Caco-2 (cell line): ENCODE data around the gene OSBPL5. TPM values are rescaled to one million over a fixed set of nuclear protein-coding genes. Genes with fewer than 3 reads are reported as not detected.

Experiments used
- BruUV-seq: library from RNA; stranded (reverse); fragments of 400-500 nt; replicated peaks from 2 replicates; lab custom pipeline; 2021; lab: Mats Ljungman, UMichigan
- CTCF ChIA-PET: fragments of 300-600 bp; sonication (Branson Sonifier 250); formaldehyde crosslinking; loops from one replicate; lab custom pipeline; 2022; ENCODE audit warnings: antibody characterized with exemption; lab: Charles Lee
- POLR2A ChIA-PET: fragments of 300-600 bp; sonication (Branson Sonifier 250); formaldehyde crosslinking; loops from one replicate; lab custom pipeline; 2022; ENCODE audit warnings: antibody characterized with exemption; lab: Charles Lee
- DNase-seq, 2 experiments: peaks; one replicate each; pipeline versions ENCODE4 v3.0.0 to v3.0.0-alpha.2; 2020 to 2022
- H3K27me3 ChIP-seq: replicated peaks from 2 replicates; pipeline ENCODE4 v1.6.0; 2011; ENCODE audit warnings: low read length; ENCODE audit not compliant: control insufficient read depth, insufficient read depth
- H3K36me3 ChIP-seq: 2 replicates; pipeline ENCODE4 v1.5.1; 2011; ENCODE audit warnings: low read length; ENCODE audit not compliant: control insufficient read depth, insufficient read depth
- H3K4me1 ChIP-seq: fragments of 250-450 bp; sonication (Bioruptor Pico); 2 replicates; pipeline ENCODE4 v1.5.1; 2020; ENCODE audit warnings: mild to moderate bottlenecking
- H3K4me3 ChIP-seq: 2 replicates; pipeline ENCODE4 v1.5.1; 2011; ENCODE audit warnings: low read depth, mild to moderate bottlenecking, control low read depth, low read length
- H3K9me3 ChIP-seq: fragments of 250-450 bp; sonication (Bioruptor Pico); 2 replicates; pipeline ENCODE4 v1.5.1; 2020; ENCODE audit warnings: mild to moderate bottlenecking, moderate library complexity
- H3K27ac Mint-ChIP-seq: one replicate; pipeline ENCODE4 v1.8.0; 2022; ENCODE audit warnings: mixed read lengths; ENCODE audit not compliant: unreplicated experiment
- H3K27me3 Mint-ChIP-seq: one replicate; pipeline ENCODE4 v1.8.0; 2022; ENCODE audit warnings: mixed read lengths; ENCODE audit not compliant: insufficient read depth, unreplicated experiment
- H3K36me3 Mint-ChIP-seq: one replicate; pipeline ENCODE4 v1.8.0; 2022; ENCODE audit warnings: mild to moderate bottlenecking, mixed read lengths; ENCODE audit not compliant: insufficient read depth, unreplicated experiment
- H3K4me1 Mint-ChIP-seq: one replicate; pipeline ENCODE4 v1.8.0; 2022; ENCODE audit warnings: low read depth, mixed read lengths; ENCODE audit not compliant: unreplicated experiment
- H3K4me3 Mint-ChIP-seq: one replicate; pipeline ENCODE4 v1.8.0; 2022; ENCODE audit warnings: mild to moderate bottlenecking, moderate library complexity, mixed read lengths; ENCODE audit not compliant: unreplicated experiment
- H3K9me3 Mint-ChIP-seq: one replicate; pipeline ENCODE4 v1.8.0; 2022; ENCODE audit warnings: mixed read lengths; ENCODE audit not compliant: unreplicated experiment
- CTCF ChIP-seq, 2 experiments: fragments of 200-600 bp in 1 of 2; IDR thresholded peaks; 1 replicate in 1 of 2; 2 replicates in 1 of 2; pipeline versions ENCODE4 v1.5.1 to v1.8.0; 2011 to 2022; ENCODE audit warnings: antibody characterized with exemption in 1 of 2, control low read depth in 1 of 2, inconsistent platforms in 1 of 2, low read depth in 1 of 2, low read length in 1 of 2, mild to moderate bottlenecking in 1 of 2, moderate library complexity in 1 of 2; ENCODE audit not compliant: insufficient read depth in 1 of 2, severe bottlenecking in 1 of 2, unreplicated experiment in 1 of 2
- intact Hi-C: fragments of 100-400 bp; cut with micrococcal nuclease; formaldehyde crosslinking; loops from one replicate; pipeline ENCODE4 v1.10.0; 2022; ENCODE audit not compliant: unreplicated experiment
- total RNA-seq: library from RNA; stranded (reverse); gene quantifications from 2 replicates; pipeline ENCODE4 v1.2.3, GENCODE V29; 2022

OSBPL5 gene
- total RNA-seq, 1 experiment from 2014 or later, result 4.9 TPM

- ChIA-PET POLR2A (no interaction called here), CTCF (no interaction called here)
- TF ChIP-seq CTCF (IDR thresholded peaks at IDR 0.05; ENCODE audit: insufficient read depth in 1 of 2, low read depth in 1 of 2, low read length in 1 of 2, severe bottlenecking in 1 of 2, unreplicated experiment in 1 of 2), result no peak
- Mint-ChIP-seq H3K27me3 (no peaks in the 10 kb centered on the region), H3K4me1 (no peaks in the 10 kb centered on the region), H3K27ac (no peak overlapping the region), H3K9me3 (peaks cover 12% of the 10 kb centered on the region), H3K4me3 (no peak overlapping the region), H3K36me3 (peaks cover 5% of the 10 kb centered on the region)
- intact Hi-C loops, result no loop called here
- Histone ChIP-seq H3K36me3 (no peaks in the 10 kb centered on the region), H3K4me1 (no peaks in the 10 kb centered on the region), H3K4me3 (no peak overlapping the region), H3K9me3 (no peaks in the 10 kb centered on the region), H3K27me3 (no peaks in the 10 kb centered on the region)
- DNase-seq, result no peak
- BruUV-seq, result no TSS peak
These were observed 43.7 kb downstream of the OSBPL5 start for GRCh38 chr11:3121416-3121815.

GRCh38 chr11:3120071-3120792 lies 44.9 kb downstream of the OSBPL5 start:
- Histone ChIP-seq H3K4me1 (no peaks in the 10 kb centered on the region), H3K36me3 (no peaks in the 10 kb centered on the region), H3K9me3 (peaks cover 4% of the 10 kb centered on the region; the same call in 1 of the 2 replicates), H3K27me3 (no peaks in the 10 kb centered on the region), H3K4me3 (no peak overlapping the region)
- Mint-ChIP-seq H3K27ac (no peak overlapping the region), H3K4me1 (no peaks in the 10 kb centered on the region), H3K4me3 (no peak overlapping the region), H3K36me3 (peaks cover 5% of the 10 kb centered on the region), H3K27me3 (no peaks in the 10 kb centered on the region), H3K9me3 (peaks cover 16% of the 10 kb centered on the region)
- ChIA-PET CTCF (no interaction called here), POLR2A (no interaction called here)
- intact Hi-C loops, result no loop called here
- TF ChIP-seq CTCF (IDR thresholded peaks at IDR 0.05; ENCODE audit: insufficient read depth in 1 of 2, low read depth in 1 of 2, low read length in 1 of 2, severe bottlenecking in 1 of 2, unreplicated experiment in 1 of 2), result no peak
- BruUV-seq, result no TSS peak
- no peak for DNase-seq

- Histone ChIP-seq H3K36me3 (no peaks in the 10 kb centered on the region), H3K27me3 (no peaks in the 10 kb centered on the region), H3K9me3 (peaks cover 11% of the 10 kb centered on the region), H3K4me1 (no peaks in the 10 kb centered on the region), H3K4me3 (no peak overlapping the region)
- no TSS peak for BruUV-seq
- CTCF ChIA-PET, result interaction anchor here (0.7 kb wide), 1 partner anchor 907 kb away, joined by 6 read pairs; no protein-coding TSS in a partner anchor
- POLR2A ChIA-PET, result no interaction called here
- intact Hi-C loops, result no loop called here
- no peaks in the 10 kb centered on the region for H3K27me3 Mint-ChIP-seq
- H3K4me1 Mint-ChIP-seq, result no peaks in the 10 kb centered on the region
- peaks cover 11% of the 10 kb centered on the region for H3K36me3 Mint-ChIP-seq
- no peak overlapping the region for H3K4me3 Mint-ChIP-seq
- DNase-seq, result no peak
- no peak for TF ChIP-seq CTCF (IDR thresholded peaks at IDR 0.05; ENCODE audit: insufficient read depth in 1 of 2, low read depth in 1 of 2, low read length in 1 of 2, severe bottlenecking in 1 of 2, unreplicated experiment in 1 of 2)
- no peak overlapping the region for H3K27ac Mint-ChIP-seq
- peaks cover 26% of the 10 kb centered on the region for H3K9me3 Mint-ChIP-seq
These were observed 45.8 kb downstream of the OSBPL5 start for GRCh38 chr11:3119141-3119821.
